ENCODE measurements around the gene ADGRA1.

DNA sequence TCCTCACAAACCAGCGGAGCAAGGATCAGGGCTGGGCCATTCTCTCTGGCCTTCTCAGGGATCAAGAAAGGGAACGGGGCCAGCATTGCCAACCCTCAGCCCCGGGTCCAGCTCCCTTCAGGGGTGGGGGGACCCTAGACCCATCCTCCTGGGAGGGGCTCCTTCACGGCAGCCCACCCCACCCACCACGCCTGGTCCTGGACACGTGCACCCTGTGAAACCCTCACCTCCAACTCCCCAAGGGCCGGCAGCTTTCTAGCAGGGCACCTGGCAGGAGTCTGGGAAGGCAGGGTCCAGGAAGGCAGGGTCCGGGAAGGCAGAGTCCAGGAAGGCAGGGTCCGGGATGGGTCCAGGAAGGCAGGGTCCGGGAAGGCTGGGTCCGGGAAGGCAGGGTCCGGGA lies 46.6 kb upstream of the ADGRA1 start:
- TF ChIP-seq, protein P1, sequence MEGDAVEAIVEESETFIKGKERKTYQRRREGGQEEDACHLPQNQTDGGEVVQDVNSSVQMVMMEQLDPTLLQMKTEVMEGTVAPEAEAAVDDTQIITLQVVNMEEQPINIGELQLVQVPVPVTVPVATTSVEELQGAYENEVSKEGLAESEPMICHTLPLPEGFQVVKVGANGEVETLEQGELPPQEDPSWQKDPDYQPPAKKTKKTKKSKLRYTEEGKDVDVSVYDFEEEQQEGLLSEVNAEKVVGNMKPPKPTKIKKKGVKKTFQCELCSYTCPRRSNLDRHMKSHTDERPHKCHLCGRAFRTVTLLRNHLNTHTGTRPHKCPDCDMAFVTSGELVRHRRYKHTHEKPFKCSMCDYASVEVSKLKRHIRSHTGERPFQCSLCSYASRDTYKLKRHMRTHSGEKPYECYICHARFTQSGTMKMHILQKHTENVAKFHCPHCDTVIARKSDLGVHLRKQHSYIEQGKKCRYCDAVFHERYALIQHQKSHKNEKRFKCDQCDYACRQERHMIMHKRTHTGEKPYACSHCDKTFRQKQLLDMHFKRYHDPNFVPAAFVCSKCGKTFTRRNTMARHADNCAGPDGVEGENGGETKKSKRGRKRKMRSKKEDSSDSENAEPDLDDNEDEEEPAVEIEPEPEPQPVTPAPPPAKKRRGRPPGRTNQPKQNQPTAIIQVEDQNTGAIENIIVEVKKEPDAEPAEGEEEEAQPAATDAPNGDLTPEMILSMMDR (conservative IDR thresholded peaks at IDR 0.05 in 1 of 2, IDR thresholded peaks at IDR 0.05 in 1 of 2; ENCODE audit: low read depth in 1 of 2, low read length in 2 of 2): no peak
- TF ChIP-seq EZH2 (IDR thresholded peaks at IDR 0.05; ENCODE audit: low read length, missing control alignments): no peak
